HL-60 (cell line): Measurements from ENCODE around the gene SMTNL1.

Source experiments
- DNase-seq, 2 experiments: peaks; one replicate each; pipeline ENCODE4 v3.0.0-alpha.2; 2010 to 2020; ENCODE audit warnings: low read depth in 1 of 2, low spot score in 1 of 2
- H3K27ac ChIP-seq: fragments of 250-450 bp; sonication (Bioruptor Pico); replicated peaks from 2 replicates; pipeline ENCODE4 v1.5.1; 2020; ENCODE audit warnings: mild to moderate bottlenecking, moderate library complexity
- H3K27me3 ChIP-seq: fragments of 250-450 bp; sonication (Bioruptor Pico); 2 replicates; pipeline ENCODE4 v1.5.1; 2021; ENCODE audit warnings: mild to moderate bottlenecking, moderate library complexity; ENCODE audit not compliant: insufficient read depth, poor library complexity, severe bottlenecking
- H3K4me3 ChIP-seq: replicated peaks from 2 replicates; pipeline ENCODE4 v1.5.1; 2011; ENCODE audit warnings: mild to moderate bottlenecking, control low read depth, low read length; ENCODE audit not compliant: insufficient read depth
- GABPA ChIP-seq: IDR thresholded peaks from 2 replicates; pipeline ENCODE4 v1.6.1; 2012; ENCODE audit warnings: low read depth
- POLR2AphosphoS5 ChIP-seq: IDR thresholded peaks from 2 replicates; pipeline ENCODE4 v1.6.1; 2012; ENCODE audit warnings: low read depth
- SPI1 ChIP-seq: IDR thresholded peaks from 2 replicates; pipeline ENCODE4 v1.6.1; 2012; ENCODE audit warnings: low read depth, mild to moderate bottlenecking, borderline replicate concordance
- TF ChIP-seq, protein P1 (sequence below): IDR thresholded peaks from 2 replicates; pipeline ENCODE4 v1.6.1; 2012; ENCODE audit warnings: low read depth; ENCODE audit not compliant: insufficient replicate concordance
- TF ChIP-seq, protein P2 (sequence below): IDR thresholded peaks from one replicate; pipeline ENCODE4 v1.5.1; 2011; ENCODE audit warnings: low read length, control low read depth, inconsistent platforms; ENCODE audit not compliant: insufficient read depth

SMTNL1 gene

DNA sequence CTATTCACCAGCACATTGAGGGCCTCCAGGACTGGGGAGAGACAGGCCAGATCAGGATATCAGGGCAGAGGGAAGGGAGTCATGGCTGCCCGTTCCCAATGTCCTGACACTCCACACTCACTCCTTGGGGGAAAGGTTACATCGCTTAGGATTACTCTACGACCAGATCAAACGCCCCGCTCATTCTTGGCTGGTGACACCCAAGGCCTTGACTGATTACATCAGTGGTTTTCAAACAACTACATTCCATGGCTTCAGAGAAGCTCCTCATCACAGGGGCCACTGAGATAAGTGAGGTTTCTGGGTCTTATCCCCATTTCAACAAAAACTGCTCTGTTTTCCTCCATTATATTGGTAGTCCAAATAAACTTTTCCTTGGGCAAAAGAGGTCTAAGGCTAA, 15.1 kb downstream of the SMTNL1 start:
- DNase-seq: no peak
- no peak overlapping the region for H3K4me3 ChIP-seq
- TF ChIP-seq SPI1: no peak
- no peak for TF ChIP-seq GABPA
- TF ChIP-seq POLR2AphosphoS5: no peak
- TF ChIP-seq, protein P1, sequence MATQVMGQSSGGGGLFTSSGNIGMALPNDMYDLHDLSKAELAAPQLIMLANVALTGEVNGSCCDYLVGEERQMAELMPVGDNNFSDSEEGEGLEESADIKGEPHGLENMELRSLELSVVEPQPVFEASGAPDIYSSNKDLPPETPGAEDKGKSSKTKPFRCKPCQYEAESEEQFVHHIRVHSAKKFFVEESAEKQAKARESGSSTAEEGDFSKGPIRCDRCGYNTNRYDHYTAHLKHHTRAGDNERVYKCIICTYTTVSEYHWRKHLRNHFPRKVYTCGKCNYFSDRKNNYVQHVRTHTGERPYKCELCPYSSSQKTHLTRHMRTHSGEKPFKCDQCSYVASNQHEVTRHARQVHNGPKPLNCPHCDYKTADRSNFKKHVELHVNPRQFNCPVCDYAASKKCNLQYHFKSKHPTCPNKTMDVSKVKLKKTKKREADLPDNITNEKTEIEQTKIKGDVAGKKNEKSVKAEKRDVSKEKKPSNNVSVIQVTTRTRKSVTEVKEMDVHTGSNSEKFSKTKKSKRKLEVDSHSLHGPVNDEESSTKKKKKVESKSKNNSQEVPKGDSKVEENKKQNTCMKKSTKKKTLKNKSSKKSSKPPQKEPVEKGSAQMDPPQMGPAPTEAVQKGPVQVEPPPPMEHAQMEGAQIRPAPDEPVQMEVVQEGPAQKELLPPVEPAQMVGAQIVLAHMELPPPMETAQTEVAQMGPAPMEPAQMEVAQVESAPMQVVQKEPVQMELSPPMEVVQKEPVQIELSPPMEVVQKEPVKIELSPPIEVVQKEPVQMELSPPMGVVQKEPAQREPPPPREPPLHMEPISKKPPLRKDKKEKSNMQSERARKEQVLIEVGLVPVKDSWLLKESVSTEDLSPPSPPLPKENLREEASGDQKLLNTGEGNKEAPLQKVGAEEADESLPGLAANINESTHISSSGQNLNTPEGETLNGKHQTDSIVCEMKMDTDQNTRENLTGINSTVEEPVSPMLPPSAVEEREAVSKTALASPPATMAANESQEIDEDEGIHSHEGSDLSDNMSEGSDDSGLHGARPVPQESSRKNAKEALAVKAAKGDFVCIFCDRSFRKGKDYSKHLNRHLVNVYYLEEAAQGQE: no peak
- TF ChIP-seq, protein P2, sequence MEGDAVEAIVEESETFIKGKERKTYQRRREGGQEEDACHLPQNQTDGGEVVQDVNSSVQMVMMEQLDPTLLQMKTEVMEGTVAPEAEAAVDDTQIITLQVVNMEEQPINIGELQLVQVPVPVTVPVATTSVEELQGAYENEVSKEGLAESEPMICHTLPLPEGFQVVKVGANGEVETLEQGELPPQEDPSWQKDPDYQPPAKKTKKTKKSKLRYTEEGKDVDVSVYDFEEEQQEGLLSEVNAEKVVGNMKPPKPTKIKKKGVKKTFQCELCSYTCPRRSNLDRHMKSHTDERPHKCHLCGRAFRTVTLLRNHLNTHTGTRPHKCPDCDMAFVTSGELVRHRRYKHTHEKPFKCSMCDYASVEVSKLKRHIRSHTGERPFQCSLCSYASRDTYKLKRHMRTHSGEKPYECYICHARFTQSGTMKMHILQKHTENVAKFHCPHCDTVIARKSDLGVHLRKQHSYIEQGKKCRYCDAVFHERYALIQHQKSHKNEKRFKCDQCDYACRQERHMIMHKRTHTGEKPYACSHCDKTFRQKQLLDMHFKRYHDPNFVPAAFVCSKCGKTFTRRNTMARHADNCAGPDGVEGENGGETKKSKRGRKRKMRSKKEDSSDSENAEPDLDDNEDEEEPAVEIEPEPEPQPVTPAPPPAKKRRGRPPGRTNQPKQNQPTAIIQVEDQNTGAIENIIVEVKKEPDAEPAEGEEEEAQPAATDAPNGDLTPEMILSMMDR: no peak
- H3K27me3 ChIP-seq: no peaks in the 10 kb centered on the region
- no peak overlapping the region for H3K27ac ChIP-seq

DNA sequence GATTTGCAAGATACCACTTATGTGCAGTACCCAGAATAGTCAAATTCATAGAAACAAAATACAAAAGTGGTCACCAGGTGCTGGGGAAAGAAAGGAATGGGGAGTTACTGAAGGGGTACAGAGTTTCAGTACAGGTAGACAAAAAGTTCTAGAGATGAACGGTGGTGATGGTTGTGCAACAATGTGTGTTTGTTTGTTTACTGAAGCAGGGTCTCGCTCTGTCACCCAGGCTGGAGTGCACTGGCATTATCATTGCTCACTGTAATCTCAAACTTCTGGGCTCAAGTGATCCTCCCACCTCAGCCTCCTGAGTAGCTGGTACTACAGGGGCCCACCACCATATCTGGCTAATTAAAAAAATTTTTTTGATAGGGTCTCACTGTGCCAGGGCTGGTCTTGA, 18.0 kb downstream of the SMTNL1 start:
- no peak for DNase-seq
- H3K4me3 ChIP-seq: no peak overlapping the region
- no peaks in the 10 kb centered on the region for H3K27me3 ChIP-seq
- TF ChIP-seq GABPA (no peak), SPI1 (no peak), POLR2AphosphoS5 (no peak)
- TF ChIP-seq, protein P2: no peak
- TF ChIP-seq, protein P1: no peak
- H3K27ac ChIP-seq: no peak overlapping the region

DNA sequence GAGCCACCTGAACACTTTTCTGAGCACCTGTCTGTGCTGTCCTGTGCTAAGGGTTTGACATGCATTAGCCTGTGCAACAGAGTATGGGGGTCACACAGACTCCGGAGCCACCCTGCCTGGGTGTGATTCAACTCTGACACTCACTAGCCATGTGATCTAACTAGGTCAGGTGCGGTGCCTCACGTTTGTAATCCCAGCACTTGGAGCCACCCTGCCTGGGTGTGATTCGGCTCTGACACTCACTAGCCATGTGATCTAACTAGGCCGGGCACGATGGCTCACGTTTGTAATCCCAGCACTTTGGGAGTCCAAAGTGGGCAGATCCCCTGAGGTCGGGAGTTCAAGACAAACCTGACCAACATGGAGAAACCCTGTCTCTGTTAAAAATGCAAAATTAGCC, 18.6 kb downstream of the SMTNL1 start:
- TF ChIP-seq SPI1: no peak
- DNase-seq: no peak
- H3K27ac ChIP-seq: no peak overlapping the region
- no peaks in the 10 kb centered on the region for H3K27me3 ChIP-seq
- H3K4me3 ChIP-seq: no peak overlapping the region

DNA sequence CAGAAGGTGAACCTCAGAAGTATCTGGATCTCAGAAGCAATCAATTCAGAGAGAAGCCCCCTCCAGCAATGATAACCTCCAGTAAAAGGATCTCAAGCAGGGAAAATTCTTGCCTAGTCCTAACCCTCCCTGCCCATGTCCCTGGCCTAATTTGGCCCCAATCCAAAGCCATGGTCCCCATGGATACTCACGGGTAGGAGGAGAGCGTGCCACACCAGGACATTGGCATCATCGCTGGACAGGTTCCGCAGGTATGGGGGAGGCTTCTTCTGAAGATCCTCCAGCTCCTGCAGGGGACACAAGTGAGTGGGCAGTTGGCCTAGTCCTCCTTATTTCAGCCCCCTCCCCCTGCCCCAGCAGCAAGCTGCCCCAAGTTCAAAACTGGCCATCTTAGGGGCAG, 22.8 kb downstream of the SMTNL1 start:
- TF ChIP-seq POLR2AphosphoS5 (no peak), GABPA (no peak), SPI1 (no peak)
- TF ChIP-seq, protein P1: no peak
- TF ChIP-seq, protein P2: no peak
- DNase-seq: no peak
- no peaks in the 10 kb centered on the region for H3K27me3 ChIP-seq
- H3K27ac ChIP-seq: no peak overlapping the region
- H3K4me3 ChIP-seq: no peak overlapping the region
